Upper lobe of left lung (tissue), 4 donors: ENCODE results near the gene HIGD1C.

ENCODE experiments used
- EP300 ChIP-seq, 4 donors: sonication (generic); formaldehyde crosslinking; IDR thresholded peaks; one replicate each; pipeline ENCODE4 v1.5.1; 2017; ENCODE audit warnings: antibody characterized with exemption in 4 of 4, control low read depth in 2 of 4
- POLR2A ChIP-seq, 4 donors: fragments of 450-650 bp; IDR thresholded peaks; one replicate each; pipeline ENCODE4 v1.5.1; 2016 to 2017; ENCODE audit warnings: antibody characterized with exemption in 4 of 4, mild to moderate bottlenecking in 2 of 4
- POLR2AphosphoS5 ChIP-seq, 2 donors: sonication (generic); formaldehyde crosslinking; IDR thresholded peaks; one replicate each; pipeline ENCODE4 v1.5.1; 2017; ENCODE audit warnings: antibody characterized with exemption in 2 of 2
- TF ChIP-seq, protein P1 (sequence below), 6 experiments: fragments of 450-650 bp in 4 of 6; fragments of 200-600 bp in 2 of 6; sonication (generic) in 2 of 6; IDR thresholded peaks; one replicate each; pipeline ENCODE4 v1.5.1; 2016 to 2019; ENCODE audit warnings: antibody characterized with exemption in 6 of 6

DNA sequence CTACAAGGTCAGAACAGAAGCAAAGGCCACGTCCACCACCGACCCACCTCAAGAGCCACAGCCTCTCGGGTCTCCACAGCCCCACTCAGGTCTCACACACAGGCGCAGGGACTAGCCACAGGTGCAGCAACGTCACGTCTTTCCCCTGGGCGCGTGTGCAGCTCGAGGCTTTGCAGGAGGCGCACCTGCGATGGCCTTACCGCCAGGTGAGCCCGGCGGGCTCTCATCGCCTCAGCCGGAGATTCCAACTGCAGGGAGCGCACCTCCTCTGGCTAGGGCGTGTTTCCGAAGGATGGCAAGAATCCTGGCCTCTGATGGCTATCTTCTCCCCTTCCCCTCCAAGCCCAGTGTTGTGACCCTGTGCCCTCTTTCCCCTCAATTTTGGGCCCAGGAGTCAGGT is at the start of gene HIGD1C:
- TF ChIP-seq POLR2AphosphoS5 (IDR thresholded peaks at IDR 0.05) (no peak), EP300 (IDR thresholded peaks at IDR 0.05) (no peak), POLR2A (IDR thresholded peaks at IDR 0.05) (no peak)
- TF ChIP-seq, protein P1, sequence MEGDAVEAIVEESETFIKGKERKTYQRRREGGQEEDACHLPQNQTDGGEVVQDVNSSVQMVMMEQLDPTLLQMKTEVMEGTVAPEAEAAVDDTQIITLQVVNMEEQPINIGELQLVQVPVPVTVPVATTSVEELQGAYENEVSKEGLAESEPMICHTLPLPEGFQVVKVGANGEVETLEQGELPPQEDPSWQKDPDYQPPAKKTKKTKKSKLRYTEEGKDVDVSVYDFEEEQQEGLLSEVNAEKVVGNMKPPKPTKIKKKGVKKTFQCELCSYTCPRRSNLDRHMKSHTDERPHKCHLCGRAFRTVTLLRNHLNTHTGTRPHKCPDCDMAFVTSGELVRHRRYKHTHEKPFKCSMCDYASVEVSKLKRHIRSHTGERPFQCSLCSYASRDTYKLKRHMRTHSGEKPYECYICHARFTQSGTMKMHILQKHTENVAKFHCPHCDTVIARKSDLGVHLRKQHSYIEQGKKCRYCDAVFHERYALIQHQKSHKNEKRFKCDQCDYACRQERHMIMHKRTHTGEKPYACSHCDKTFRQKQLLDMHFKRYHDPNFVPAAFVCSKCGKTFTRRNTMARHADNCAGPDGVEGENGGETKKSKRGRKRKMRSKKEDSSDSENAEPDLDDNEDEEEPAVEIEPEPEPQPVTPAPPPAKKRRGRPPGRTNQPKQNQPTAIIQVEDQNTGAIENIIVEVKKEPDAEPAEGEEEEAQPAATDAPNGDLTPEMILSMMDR (IDR thresholded peaks at IDR 0.05), result no peak
